Lung (tissue), 12 donors: ENCODE measurements around the gene CDC42BPB. TPM values are rescaled to one million over a fixed set of nuclear protein-coding genes. Genes with fewer than 3 reads are reported as not detected.
A peak's percentile ranks its signal among the peaks of the same experiment; 100 is the strongest.

Experiments
- ATAC-seq: fragments of 200-7000 bp; cut with Tn5 transposase; one replicate; pipeline ENCODE4 v1.9.1; 2020; ENCODE audit warnings: moderate number of reproducible peaks; ENCODE audit not compliant: insufficient read depth, low FRiP score
- DNase-seq, 3 donors: peaks; one replicate each; pipeline ENCODE4 v3.0.0-alpha.2; 2013 to 2017
- H3K27ac ChIP-seq, 2 donors: one replicate each; pipeline ENCODE4 v1.5.1; 2013; ENCODE audit warnings: mild to moderate bottlenecking in 2 of 2, moderate library complexity in 2 of 2, control low read depth in 1 of 2, inconsistent platforms in 1 of 2, low read depth in 1 of 2, low read length in 1 of 2
- H3K27me3 ChIP-seq, 3 donors: one replicate each; pipeline ENCODE4 v1.5.1; 2013; ENCODE audit warnings: low read length in 2 of 3; ENCODE audit not compliant: control insufficient read depth in 3 of 3, insufficient read depth in 3 of 3
- H3K36me3 ChIP-seq, 4 donors: one replicate each; pipeline ENCODE4 v1.5.1; 2013; ENCODE audit warnings: low read length in 4 of 4, mild to moderate bottlenecking in 1 of 4, moderate library complexity in 1 of 4; ENCODE audit not compliant: control insufficient read depth in 4 of 4, insufficient read depth in 4 of 4
- H3K4me1 ChIP-seq, 5 donors: one replicate each; pipeline ENCODE4 v1.5.1; 2013; ENCODE audit warnings: low read length in 5 of 5, mild to moderate bottlenecking in 2 of 5, moderate library complexity in 1 of 5; ENCODE audit not compliant: control insufficient read depth in 5 of 5, insufficient read depth in 5 of 5
- H3K4me3 ChIP-seq: one replicate; pipeline ENCODE4 v1.5.1; 2013; ENCODE audit warnings: mild to moderate bottlenecking, control low read depth, moderate library complexity
- H3K9ac ChIP-seq, 2 donors: one replicate each; pipeline ENCODE4 v1.5.1; 2013; ENCODE audit warnings: low read length in 2 of 2, control low read depth in 1 of 2; ENCODE audit not compliant: insufficient read depth in 1 of 2
- H3K9me3 ChIP-seq, 4 donors: one replicate each; pipeline ENCODE4 v1.5.1; 2013; ENCODE audit warnings: low read length in 3 of 4, mild to moderate bottlenecking in 1 of 4, moderate library complexity in 1 of 4; ENCODE audit not compliant: control insufficient read depth in 4 of 4, insufficient read depth in 3 of 4
- WGBS, 2 donors: extraction: QIAGEN DNeasy Blood & Tissue Kit; methylation state at CpG; one replicate each; pipeline ENCODE4 v1.1.7; 2013; 5-methylcytosine and 5-hydroxymethylcytosine counted together
- polyA plus RNA-seq, 2 donors: library from polyadenylated mRNA; stranded (reverse); fragments of 200-250 nt; gene quantifications; one replicate each; pipeline ENCODE4 v1.2.1, GENCODE V29; 2013
- total RNA-seq, 2 donors: library from RNA; depleted of rRNA in 1 of 2; stranded (reverse); fragments of >200 nt in 1 of 2; gene quantifications; one replicate each; pipeline ENCODE4 v1.2.1, GENCODE V29; 2014 to 2021
- TF ChIP-seq, protein P1 (sequence below): IDR thresholded peaks from 2 replicates; pipeline ENCODE4 v1.5.1; 2012; ENCODE audit warnings: mild to moderate bottlenecking; ENCODE audit errors: control extremely low read depth, extremely low read depth
- donor health status: control.
- donor health status: control.
- donor health status: Bipolar disorder and iron deficiency.
- donor health status: healthy.
- donor health status: DM: yes; HTN: yes; CAD: no.

CDC42BPB gene
- total and polyA plus RNA-seq, 4 donors: 39.3 to 97.9 (median 66.6) TPM

DNA sequence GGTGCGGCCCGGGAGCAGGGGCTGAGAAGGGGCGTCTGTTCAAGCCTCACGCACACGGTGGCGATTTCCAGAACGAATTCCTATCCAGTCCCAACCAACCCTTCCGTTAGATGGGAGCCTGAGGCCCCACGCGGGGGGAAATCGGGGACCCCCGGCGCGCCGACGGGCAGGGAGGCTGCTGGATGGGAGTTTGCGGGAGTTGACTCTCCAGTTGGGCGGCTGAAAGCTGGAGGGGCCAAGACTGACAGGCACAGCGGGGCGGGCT lies 47.0 kb upstream of the CDC42BPB start:
- TF ChIP-seq, protein P1, sequence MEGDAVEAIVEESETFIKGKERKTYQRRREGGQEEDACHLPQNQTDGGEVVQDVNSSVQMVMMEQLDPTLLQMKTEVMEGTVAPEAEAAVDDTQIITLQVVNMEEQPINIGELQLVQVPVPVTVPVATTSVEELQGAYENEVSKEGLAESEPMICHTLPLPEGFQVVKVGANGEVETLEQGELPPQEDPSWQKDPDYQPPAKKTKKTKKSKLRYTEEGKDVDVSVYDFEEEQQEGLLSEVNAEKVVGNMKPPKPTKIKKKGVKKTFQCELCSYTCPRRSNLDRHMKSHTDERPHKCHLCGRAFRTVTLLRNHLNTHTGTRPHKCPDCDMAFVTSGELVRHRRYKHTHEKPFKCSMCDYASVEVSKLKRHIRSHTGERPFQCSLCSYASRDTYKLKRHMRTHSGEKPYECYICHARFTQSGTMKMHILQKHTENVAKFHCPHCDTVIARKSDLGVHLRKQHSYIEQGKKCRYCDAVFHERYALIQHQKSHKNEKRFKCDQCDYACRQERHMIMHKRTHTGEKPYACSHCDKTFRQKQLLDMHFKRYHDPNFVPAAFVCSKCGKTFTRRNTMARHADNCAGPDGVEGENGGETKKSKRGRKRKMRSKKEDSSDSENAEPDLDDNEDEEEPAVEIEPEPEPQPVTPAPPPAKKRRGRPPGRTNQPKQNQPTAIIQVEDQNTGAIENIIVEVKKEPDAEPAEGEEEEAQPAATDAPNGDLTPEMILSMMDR: no peak
- Histone ChIP-seq H3K9me3 (peaks cover 0 to 4% (median 0%) of the 10 kb centered on the region in 4 donors), H3K4me3 (no peak overlapping the region), H3K27ac (no peak overlapping the region), H3K27me3 (peaks cover 0 to 29% (median 13%) of the 10 kb centered on the region in 3 donors), H3K4me1 (peaks cover 0 to 29% (median 18%) of the 10 kb centered on the region in 5 donors), H3K36me3 (no peaks in the 10 kb centered on the region), H3K9ac (no peak overlapping the region)
- no peak for ATAC-seq
- WGBS, 2 donors: 8 to 9% methylated on average over 11 to 20 of the region's 20 CpGs
- DNase-seq: no peak

DNA sequence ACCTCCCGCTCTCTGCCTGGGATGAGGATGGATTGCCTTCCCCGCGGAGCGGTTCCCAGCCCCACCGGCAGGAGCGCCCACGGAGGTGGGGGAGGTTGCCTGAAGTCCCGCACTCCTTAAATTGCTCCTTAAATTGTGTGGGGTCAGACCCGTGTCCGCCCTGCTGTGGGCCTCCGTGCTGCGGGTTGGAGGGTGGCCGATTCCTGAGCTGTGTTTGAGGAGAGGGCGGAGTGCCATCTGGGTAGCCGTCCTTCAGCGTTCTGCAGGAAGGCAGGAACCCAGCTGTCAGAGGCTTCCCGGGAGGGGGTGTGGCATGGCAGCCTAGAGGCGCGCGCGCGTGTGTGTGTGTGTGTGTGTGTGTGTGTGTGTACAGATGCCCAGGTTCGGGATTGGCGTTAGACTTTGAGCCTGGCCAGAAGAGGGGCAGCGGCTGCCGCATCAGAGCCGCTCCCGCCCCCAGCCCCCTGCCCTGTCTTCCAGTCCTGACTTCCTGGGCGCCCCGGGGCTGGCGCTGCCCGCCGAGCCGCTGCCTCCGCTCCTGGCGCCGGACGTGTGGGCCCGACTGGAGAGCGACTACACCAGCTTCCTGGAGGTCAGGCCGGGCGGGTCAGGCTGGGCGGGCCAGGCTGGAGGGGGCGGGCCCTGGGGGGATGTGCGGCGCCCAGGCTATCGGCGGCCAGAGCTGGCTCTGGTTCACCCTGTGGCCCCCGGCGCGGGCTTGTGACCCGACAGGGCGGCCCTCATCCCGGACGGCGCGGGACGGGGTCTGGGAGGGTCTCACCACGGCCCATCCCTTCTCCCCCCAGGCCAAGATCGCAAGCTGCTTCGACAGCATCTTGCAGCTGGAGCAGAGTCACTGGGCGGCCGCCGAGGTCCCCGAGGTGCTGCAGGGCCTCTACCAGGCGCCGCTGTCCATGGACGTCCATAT lies 46.4 kb upstream of the CDC42BPB start:
- TF ChIP-seq, protein P1: no peak
- no peaks in the 10 kb centered on the region for H3K36me3 ChIP-seq
- 4 to 8% methylated on average over 66 to 68 of the region's 68 CpGs for WGBS, 2 donors
- H3K9ac ChIP-seq: no peak overlapping the region
- peaks cover 0 to 29% (median 13%) of the 10 kb centered on the region in 3 donors for H3K27me3 ChIP-seq
- peak; percentile 30 for ATAC-seq
- peaks cover 0 to 32% (median 22%) of the 10 kb centered on the region in 5 donors for H3K4me1 ChIP-seq
- peak overlapping the region in 1 of 2 donors; percentile 27 for H3K27ac ChIP-seq
- DNase-seq: peak; percentile 73 to 78 (median 76)
- no peak overlapping the region for H3K4me3 ChIP-seq
- peaks cover 0 to 4% (median 0%) of the 10 kb centered on the region in 4 donors for H3K9me3 ChIP-seq

DNA sequence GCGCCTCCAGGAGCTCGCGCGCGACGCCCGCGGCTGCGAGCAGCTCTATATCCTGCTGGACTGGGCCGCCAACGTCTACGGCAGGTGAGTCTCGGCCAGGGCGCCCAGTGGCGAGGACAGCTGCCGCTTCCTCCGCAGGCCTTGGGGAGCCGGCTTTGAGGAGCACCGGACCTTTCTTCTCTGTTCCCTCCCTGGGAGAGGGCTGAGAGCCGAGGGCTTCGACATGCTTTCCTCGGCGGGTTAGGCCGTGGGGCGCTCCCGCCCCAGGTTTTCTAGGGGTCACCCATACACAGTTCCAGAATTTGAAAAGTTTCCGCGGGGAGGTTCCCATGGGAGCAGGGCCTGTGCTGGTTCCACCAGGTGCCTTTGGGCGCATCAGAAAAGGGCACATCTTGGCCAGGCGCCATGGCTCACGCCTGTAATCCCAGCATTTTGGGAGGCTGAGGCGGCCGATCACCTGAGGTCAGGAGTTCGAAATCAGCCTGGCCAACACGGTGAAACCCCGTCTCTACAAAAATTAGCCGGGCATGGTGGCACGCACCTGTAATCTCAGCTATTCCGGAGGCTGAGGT lies 45.4 kb upstream of the CDC42BPB start:
- Histone ChIP-seq H3K4me1 (peaks cover 0 to 25% (median 22%) of the 10 kb centered on the region in 5 donors), H3K9ac (no peak overlapping the region), H3K36me3 (no peaks in the 10 kb centered on the region), H3K27me3 (peaks cover 0 to 29% (median 13%) of the 10 kb centered on the region in 3 donors), H3K9me3 (peaks cover 0 to 4% (median 0%) of the 10 kb centered on the region in 4 donors), H3K27ac (no peak overlapping the region), H3K4me3 (no peak overlapping the region)
- TF ChIP-seq, protein P1: no peak
- DNase-seq (no peak), ATAC-seq (no peak)
- WGBS, 2 donors: 36 to 39% methylated on average over 39 of the region's 39 CpGs
